Retinal pigment epithelial cell (primary cell): Measurements from ENCODE around the gene GNB2.

Source experiments
- DNase-seq: peaks from one replicate; pipeline ENCODE4 v3.0.0-alpha.2; 2010; ENCODE audit warnings: low read depth
- H3K4me3 ChIP-seq: 2 replicates; pipeline ENCODE4 v1.5.1; 2011; ENCODE audit warnings: mild to moderate bottlenecking, low read length, control low read depth, moderate library complexity
- TF ChIP-seq, protein P1 (sequence below): conservative IDR thresholded peaks from 2 replicates; pipeline ENCODE4 v1.5.1; 2011; ENCODE audit warnings: low read depth, low read length, control low read depth, inconsistent platforms

GNB2 gene

DNA sequence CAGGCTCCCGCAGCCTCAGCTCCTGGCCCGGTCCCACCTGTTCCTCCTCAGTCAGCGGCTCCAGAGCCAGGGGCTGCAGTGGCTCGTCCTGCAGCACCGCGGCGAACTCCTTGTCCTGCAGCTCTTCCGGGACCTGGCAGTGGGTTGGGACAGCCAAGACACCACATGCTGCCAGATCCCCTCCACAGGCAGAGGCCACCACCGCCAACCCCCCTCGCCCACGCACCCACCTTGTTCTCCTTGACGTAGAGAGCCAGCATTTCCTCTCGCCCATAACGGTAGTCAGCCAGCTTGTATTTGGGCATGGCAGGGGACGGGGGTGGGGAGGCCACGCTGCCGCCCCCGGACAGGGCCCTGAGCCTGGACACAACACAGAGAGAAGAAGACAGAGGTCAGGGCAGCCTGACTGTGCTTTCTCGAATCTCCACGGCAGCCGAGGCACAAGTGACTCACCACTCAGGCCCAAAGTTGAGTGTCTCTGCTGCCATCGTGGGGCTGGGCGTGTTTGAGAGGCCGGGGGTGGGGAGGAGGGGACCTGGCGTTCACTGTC is 14.3 kb downstream of the GNB2 start:
- TF ChIP-seq, protein P1, sequence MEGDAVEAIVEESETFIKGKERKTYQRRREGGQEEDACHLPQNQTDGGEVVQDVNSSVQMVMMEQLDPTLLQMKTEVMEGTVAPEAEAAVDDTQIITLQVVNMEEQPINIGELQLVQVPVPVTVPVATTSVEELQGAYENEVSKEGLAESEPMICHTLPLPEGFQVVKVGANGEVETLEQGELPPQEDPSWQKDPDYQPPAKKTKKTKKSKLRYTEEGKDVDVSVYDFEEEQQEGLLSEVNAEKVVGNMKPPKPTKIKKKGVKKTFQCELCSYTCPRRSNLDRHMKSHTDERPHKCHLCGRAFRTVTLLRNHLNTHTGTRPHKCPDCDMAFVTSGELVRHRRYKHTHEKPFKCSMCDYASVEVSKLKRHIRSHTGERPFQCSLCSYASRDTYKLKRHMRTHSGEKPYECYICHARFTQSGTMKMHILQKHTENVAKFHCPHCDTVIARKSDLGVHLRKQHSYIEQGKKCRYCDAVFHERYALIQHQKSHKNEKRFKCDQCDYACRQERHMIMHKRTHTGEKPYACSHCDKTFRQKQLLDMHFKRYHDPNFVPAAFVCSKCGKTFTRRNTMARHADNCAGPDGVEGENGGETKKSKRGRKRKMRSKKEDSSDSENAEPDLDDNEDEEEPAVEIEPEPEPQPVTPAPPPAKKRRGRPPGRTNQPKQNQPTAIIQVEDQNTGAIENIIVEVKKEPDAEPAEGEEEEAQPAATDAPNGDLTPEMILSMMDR, result no peak
- no peak overlapping the region for H3K4me3 ChIP-seq
- DNase-seq, result no peak

DNA sequence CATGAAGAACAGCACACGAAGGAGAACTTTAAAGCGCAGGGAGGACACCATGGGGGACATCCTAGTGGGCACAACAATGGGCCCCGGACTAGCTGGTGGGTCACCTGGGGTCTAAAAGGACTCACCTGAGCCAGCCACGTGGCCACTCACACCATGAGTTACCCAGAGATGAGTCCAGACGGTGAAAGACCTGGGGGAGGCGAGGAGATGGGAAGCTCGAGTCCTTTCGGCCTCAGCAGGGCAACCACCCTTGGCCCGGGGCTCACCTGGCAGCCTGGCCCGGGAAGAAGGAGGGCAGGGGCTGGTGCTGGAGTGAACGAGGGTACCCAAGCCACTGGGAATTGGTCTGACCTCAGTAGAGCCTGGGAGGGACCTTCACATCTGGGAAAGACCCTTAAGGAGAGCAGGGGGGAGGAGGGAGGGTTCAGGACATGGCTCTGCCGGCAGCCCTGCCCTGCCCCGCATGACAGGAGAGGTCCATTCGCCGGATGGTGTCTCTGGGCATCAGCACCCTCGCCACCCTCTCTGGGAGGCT is 14.9 kb downstream of the GNB2 start:
- TF ChIP-seq, protein P1, result no peak

DNA sequence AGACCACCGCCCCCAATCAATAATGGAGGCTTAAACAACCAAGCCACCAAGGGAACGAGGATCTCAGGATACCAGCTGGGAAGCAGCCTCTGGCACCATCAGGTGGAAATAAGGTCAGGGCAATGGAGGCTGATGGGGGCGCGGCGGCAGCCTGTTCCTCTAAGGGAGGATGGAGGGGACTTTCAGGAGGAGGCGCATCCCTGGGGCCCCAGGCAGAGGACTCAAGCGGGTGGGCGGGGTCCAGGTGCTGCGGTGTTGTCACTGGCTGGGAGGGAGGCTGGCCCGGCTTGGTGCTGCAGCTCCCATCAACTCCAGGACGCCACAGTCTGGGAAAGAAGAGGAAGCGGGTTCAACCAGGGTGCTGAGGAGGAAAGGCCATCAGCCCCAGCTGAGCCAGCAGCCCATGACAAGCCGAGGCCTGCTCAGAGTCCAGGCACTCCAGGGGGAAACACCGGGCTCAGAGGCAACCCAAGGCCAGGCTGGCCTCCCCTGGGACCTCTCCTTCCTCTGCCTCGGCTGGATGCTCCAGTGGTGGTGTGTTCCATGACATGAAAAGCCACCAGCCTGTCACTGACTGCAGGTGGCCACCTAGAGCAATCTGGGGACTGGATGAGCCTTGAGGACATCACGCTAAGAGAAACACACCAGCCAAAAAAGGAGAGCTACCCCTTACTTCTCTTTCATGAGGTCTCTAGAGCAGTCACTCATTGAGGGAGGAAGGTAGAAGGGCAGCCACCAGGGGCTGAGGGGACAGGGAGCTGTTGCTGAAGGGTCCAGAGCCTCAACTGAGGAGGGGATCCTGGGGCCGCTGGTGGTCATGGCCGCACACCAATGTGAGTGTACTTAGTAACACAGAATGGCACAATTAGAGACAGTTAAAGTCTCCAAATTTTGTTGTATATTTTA is 15.9 kb downstream of the GNB2 start:
- H3K4me3 ChIP-seq, result no peak overlapping the region
- TF ChIP-seq, protein P1, result no peak
- no peak for DNase-seq

More for the DNA sequence above, 14.9 kb downstream of the GNB2 start:
- no peak overlapping the region for H3K4me3 ChIP-seq
- DNase-seq, result no peak

DNA sequence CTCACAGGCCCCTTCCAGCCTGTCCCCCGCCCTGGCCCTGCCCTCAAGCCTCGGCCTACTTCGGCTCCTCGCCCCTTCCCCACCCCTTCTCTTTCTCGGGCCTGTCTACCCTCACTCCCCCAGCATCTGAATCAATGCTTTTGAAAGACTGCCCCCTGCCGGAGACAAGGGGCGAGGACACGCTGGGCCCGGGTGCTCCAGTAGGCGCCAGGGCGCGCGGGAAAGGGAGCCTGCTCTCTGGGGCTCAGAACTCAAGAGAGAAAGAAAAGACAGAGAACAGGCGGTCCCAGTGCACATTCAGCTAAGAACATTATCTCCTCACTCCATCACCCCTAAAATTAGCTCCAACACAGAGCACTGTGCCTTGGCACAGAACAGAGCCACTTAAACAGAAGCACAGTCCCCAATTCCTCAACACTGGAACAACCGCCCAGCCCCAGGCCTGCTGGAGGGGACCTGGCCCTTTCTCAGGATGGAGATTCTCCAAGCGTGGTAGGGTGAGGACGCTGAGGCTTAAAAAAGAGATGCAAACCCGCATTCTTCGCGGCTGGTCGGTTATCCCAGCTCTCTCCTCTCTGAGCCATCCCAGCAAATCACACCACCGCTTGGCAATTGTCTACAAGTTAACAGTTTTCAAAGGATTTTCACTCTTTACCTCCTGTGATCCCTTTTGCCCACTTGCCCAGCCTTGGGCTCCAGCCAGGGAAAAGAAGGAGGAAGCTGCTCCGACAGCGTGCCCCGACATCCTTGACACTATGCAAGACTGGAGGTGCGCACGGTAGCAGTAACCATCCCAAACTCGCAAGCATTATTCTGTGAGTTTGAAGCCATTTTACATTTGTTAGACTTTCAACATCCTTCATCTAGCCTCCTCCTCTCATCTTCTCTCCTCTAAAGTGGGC is 18.4 kb downstream of the GNB2 start:
- H3K4me3 ChIP-seq, result peak overlapping the region; percentile 80
- TF ChIP-seq, protein P1, result peak; percentile 91
- DNase-seq, result no peak

DNA sequence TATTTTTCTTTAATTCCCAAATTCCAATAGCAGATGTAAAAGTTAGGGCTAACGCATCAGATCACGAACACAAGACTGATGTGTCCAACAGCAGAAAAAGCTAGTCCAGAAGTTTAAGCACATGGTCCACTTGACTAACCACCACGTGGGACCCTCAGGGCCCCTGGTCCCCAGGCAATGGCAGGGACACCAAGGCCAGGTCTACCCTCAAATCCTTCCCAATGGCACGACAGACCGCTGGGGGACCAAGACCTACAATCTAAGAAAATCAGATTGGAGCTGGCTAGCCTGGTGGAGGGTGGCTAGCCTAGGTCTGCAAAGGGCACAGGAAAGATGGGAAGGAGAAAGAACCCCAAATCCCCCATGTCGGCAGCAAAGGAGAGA is 19.0 kb downstream of the GNB2 start:
- TF ChIP-seq, protein P1, result no peak
- peak overlapping the region; percentile 80 for H3K4me3 ChIP-seq

DNA sequence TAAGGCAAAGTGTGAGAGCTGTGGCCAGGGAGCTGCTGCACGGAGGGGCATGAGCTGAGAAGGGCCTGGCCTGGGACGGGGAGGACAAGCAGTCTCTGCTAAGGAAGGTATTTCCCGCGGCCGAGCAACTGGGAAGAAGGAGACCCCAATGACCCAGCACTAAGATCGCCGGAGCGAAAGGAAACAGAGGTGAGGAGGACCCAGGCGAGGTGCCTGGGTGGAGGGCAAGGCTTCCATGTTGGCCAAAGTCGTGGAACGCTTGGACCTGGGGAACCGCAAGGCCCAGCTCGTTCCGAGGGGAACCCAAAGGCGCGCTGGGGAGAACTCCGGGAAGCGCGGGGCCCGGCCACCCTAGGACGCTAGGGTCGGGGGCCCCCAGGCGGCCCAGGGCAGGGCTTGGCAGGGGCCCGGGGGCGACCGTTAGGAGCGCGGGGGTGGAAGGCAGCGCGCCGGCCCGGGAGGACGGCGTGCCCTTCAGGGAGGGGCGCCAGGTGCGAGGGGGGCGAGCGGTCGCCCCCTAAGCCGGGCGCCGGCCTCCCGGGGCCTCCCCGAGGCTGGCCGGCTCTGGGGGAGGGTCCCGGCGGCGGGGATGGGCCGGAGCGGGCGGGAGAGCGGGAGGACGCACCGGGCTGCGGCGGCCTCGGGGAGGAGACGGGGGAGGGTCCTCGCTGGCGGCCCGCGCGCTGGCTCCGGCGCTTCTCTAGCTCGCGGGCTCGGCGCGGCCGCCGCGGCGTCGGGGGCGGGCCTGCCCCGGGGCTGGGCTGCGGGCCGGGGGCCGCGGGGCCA is 20.0 kb downstream of the GNB2 start:
- no peak for DNase-seq
- TF ChIP-seq, protein P1, result no peak
- peak overlapping the region; percentile 80 for H3K4me3 ChIP-seq

More for the DNA sequence above, 19.0 kb downstream of the GNB2 start:
- no peak for DNase-seq
